PC-9 (cell line): ENCODE data around the gene RDM1. TPM values are rescaled to one million over a fixed set of nuclear protein-coding genes. Genes with fewer than 3 reads are reported as not detected.
A peak's percentile ranks its signal among the peaks of the same experiment; 100 is the strongest.

Experiments used
- BruUV-seq: library from RNA; stranded (reverse); fragments of 400-500 nt; replicated peaks from 2 replicates; lab custom pipeline; 2021; lab: Mats Ljungman, UMichigan
- CTCF ChIA-PET: fragments of 300-600 bp; sonication (Branson Sonifier 250); formaldehyde crosslinking; loops from one replicate; lab custom pipeline; 2022; ENCODE audit warnings: antibody characterized with exemption; lab: Charles Lee
- POLR2A ChIA-PET: fragments of 300-600 bp; sonication (Branson Sonifier 250); formaldehyde crosslinking; loops from one replicate; lab custom pipeline; 2022; ENCODE audit warnings: antibody characterized with exemption; ENCODE audit not compliant: unreplicated experiment; lab: Charles Lee
- DNase-seq, 2 experiments: peaks; one replicate each; pipeline versions ENCODE4 v3.0.0 to v3.0.0-alpha.2; 2015 to 2022; ENCODE audit warnings: mixed read lengths in 1 of 2
- H2AFZ ChIP-seq: fragments of 200-600 bp; sonication (generic); 2 replicates; pipeline ENCODE4 v1.8.1; 2017; ENCODE audit warnings: antibody characterized with exemption
- H3F3A ChIP-seq: fragments of 200-600 bp; sonication (generic); 2 replicates; pipeline ENCODE4 v1.8.1; 2017; ENCODE audit warnings: antibody characterized with exemption, mild to moderate bottlenecking, low read depth; ENCODE audit not compliant: insufficient read depth
- H3K27ac ChIP-seq: fragments of 200-600 bp; sonication (generic); 2 replicates; pipeline ENCODE4 v1.6.1; 2016; ENCODE audit warnings: mixed run types
- H3K27me3 ChIP-seq: fragments of 200-600 bp; sonication (generic); 2 replicates; pipeline ENCODE4 v1.6.1; 2016; ENCODE audit warnings: low read depth, mixed run types; ENCODE audit not compliant: insufficient read depth
- H3K36me3 ChIP-seq: fragments of 200-600 bp; sonication (generic); 2 replicates; pipeline ENCODE4 v1.6.1; 2016; ENCODE audit warnings: low read depth, mixed run types
- H3K4me1 ChIP-seq: fragments of 200-600 bp; sonication (generic); replicated peaks from 2 replicates; pipeline ENCODE4 v1.6.1; 2016; ENCODE audit warnings: mixed run types; ENCODE audit not compliant: insufficient read depth
- H3K4me2 ChIP-seq: fragments of 200-600 bp; sonication (generic); 2 replicates; pipeline ENCODE4 v1.6.1; 2017; ENCODE audit warnings: mixed run types
- H3K4me3 ChIP-seq: fragments of 200-600 bp; sonication (generic); 2 replicates; pipeline ENCODE4 v1.6.1; 2016; ENCODE audit warnings: mixed run types
- H3K79me2 ChIP-seq: fragments of 200-600 bp; sonication (generic); 2 replicates; pipeline ENCODE4 v1.6.1; 2017; ENCODE audit warnings: low read depth, mixed run types
- H3K9me2 ChIP-seq: fragments of 200-600 bp; sonication (generic); 2 replicates; pipeline ENCODE4 v1.8.1; 2017; ENCODE audit warnings: mild to moderate bottlenecking; ENCODE audit not compliant: insufficient read depth
- H3K9me3 ChIP-seq: fragments of 200-600 bp; sonication (generic); 2 replicates; pipeline ENCODE4 v1.8.1; 2016; ENCODE audit warnings: low read depth; ENCODE audit not compliant: insufficient read depth
- H4K20me1 ChIP-seq: fragments of 200-600 bp; sonication (generic); 2 replicates; pipeline ENCODE4 v1.8.1; 2017; ENCODE audit not compliant: insufficient read depth
- EZH2 ChIP-seq: fragments of 200-600 bp; sonication (generic); IDR thresholded peaks from 2 replicates; pipeline ENCODE4 v1.8.0; 2017; ENCODE audit warnings: antibody characterized with exemption, low read depth
- intact Hi-C: fragments of 100-400 bp; cut with micrococcal nuclease; formaldehyde crosslinking; loops from one replicate; pipeline ENCODE4 v1.10.0; 2022; ENCODE audit not compliant: unreplicated experiment
- total RNA-seq: library from RNA; stranded (reverse); gene quantifications from 2 replicates; pipeline ENCODE4 v1.2.3, GENCODE V29; 2021
- TF ChIP-seq, protein P1 (sequence below): fragments of 200-600 bp; sonication (generic); conservative IDR thresholded peaks from 2 replicates; pipeline ENCODE4 v1.6.1; 2017; ENCODE audit warnings: mixed run types, antibody characterized with exemption, mild to moderate bottlenecking, moderate library complexity

The RDM1 gene
- total RNA-seq, 1 experiment from 2014 or later = 14.5 TPM

DNA sequence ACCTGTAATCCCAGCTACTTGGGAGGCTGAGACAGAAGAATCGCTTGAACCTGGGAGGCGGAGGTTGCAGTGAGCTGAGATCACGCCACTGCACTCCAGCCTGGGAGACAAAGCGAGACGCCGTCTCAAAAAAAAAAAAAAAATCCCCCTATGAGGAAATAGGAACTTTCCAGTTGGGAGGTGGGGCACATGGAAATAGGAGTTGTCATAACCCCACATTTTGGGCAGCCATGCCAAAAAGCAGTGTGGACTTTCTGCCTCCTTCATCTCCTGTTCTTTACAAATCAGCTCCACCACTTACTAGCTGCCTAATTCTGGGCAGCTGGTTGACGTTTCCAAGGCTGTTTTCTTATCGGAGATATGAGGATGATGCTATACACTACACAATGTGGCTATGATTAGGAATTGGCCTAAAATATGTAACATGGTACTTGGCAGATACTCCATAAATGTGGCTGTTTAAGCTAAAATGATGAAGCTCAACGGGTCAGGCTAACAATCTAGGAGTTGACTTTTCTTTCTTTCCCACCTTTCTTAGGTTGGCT lies 28.9 kb downstream of the RDM1 start:
- Histone ChIP-seq H3K27me3 (no peaks in the 10 kb centered on the region; the same call in 1 of the 2 replicates), H3K27ac (no peak overlapping the region), H3K4me3 (no peak overlapping the region), H3K4me1 (no peaks in the 10 kb centered on the region), H3K9me2 (no peaks in the 10 kb centered on the region), H3K36me3 (no peaks in the 10 kb centered on the region), H3F3A (no peaks in the 10 kb centered on the region), H3K9me3 (no peaks in the 10 kb centered on the region), H4K20me1 (no peaks in the 10 kb centered on the region), H3K79me2 (no peaks in the 10 kb centered on the region), H3K4me2 (no peak overlapping the region), H2AFZ (no peak overlapping the region)
- no TSS peak for BruUV-seq
- TF ChIP-seq EZH2 = no peak
- TF ChIP-seq, protein P1, sequence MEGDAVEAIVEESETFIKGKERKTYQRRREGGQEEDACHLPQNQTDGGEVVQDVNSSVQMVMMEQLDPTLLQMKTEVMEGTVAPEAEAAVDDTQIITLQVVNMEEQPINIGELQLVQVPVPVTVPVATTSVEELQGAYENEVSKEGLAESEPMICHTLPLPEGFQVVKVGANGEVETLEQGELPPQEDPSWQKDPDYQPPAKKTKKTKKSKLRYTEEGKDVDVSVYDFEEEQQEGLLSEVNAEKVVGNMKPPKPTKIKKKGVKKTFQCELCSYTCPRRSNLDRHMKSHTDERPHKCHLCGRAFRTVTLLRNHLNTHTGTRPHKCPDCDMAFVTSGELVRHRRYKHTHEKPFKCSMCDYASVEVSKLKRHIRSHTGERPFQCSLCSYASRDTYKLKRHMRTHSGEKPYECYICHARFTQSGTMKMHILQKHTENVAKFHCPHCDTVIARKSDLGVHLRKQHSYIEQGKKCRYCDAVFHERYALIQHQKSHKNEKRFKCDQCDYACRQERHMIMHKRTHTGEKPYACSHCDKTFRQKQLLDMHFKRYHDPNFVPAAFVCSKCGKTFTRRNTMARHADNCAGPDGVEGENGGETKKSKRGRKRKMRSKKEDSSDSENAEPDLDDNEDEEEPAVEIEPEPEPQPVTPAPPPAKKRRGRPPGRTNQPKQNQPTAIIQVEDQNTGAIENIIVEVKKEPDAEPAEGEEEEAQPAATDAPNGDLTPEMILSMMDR = no peak
- POLR2A ChIA-PET = interaction anchor here (0.5 to 0.7 kb wide), 2 partner anchors 14 to 29 kb away, joined by 4 to 5 read pairs; no protein-coding TSS in a partner anchor
- intact Hi-C loops = no loop called here
- DNase-seq = no peak
- CTCF ChIA-PET = no interaction called here

DNA sequence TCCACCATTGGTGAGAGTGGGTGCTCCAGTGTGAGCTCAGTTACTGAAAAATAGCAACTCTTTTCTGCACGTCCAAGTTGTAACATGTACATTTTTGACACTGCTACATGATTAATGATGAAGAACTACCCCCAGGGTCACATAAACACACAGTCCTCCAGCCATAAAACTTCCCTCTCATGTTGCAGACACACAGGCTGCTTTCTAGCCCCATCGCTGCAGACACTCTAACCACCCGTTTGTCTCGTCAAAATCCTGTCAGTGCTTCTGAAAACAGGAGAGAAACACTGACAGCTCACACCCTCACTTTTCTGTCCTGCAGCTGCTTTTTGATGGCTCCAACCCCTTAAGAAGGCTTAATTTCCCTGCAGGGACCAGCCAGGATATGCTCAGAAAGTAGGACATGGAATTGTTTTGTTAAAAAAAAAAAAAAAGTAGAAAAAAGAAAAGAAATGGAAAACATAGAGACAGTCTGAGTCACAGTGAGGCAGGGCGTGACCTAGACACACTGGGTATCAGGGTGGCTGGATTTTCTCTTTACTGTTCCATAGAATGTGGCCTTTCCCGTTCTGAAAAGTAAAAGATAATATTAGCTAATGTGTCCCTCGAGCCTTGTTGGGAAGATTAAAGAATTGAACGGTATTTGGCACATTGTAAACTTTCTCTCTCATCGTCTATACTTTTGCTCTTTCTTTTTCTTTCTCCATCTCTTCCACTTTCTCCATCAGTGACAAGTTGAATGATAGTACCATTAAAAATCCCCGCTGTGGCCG lies 29.7 kb downstream of the RDM1 start:
- Histone ChIP-seq H3K79me2 (no peaks in the 10 kb centered on the region), H4K20me1 (no peaks in the 10 kb centered on the region), H3K36me3 (no peaks in the 10 kb centered on the region), H3K27ac (no peak overlapping the region), H2AFZ (no peak overlapping the region), H3K4me3 (no peak overlapping the region), H3K9me3 (no peaks in the 10 kb centered on the region), H3K4me1 (no peaks in the 10 kb centered on the region), H3F3A (no peaks in the 10 kb centered on the region), H3K9me2 (no peaks in the 10 kb centered on the region), H3K27me3 (no peaks in the 10 kb centered on the region; the same call in 1 of the 2 replicates), H3K4me2 (no peak overlapping the region)
- POLR2A ChIA-PET = interaction anchor here (0.7 kb wide), 1 partner anchor 30 kb away, joined by 5 read pairs; no protein-coding TSS in a partner anchor
- TF ChIP-seq, protein P1 = no peak
- no peak for TF ChIP-seq EZH2
- intact Hi-C loops = no loop called here
- BruUV-seq = no TSS peak
- CTCF ChIA-PET = no interaction called here
- peak in 1 of 2 experiments; percentile 29 for DNase-seq

DNA sequence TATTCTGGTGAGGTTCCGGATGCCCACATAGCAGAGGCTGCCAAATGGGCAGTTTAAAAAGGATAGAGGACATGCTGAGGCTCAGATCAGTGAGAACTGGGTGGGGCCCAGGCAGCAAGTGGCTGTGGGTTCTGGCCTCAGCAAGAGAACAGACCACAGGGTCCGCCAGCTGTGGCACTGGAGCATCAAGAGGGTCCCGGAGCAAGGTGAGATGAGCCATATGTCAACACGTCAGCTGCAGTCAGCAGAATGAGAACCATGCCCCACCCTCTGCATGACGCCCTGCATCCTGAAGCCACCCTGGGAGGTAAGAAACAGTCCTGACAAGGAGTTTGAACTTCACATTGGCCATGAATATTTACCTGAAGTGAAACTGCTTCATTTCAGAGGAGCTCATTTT lies 30.3 kb downstream of the RDM1 start:
- DNase-seq = no peak
- Histone ChIP-seq H3K4me3 (no peak overlapping the region), H2AFZ (no peak overlapping the region), H3K4me2 (no peak overlapping the region), H3F3A (no peaks in the 10 kb centered on the region), H3K79me2 (no peaks in the 10 kb centered on the region), H3K4me1 (no peaks in the 10 kb centered on the region), H3K36me3 (no peaks in the 10 kb centered on the region), H3K27ac (no peak overlapping the region), H3K9me2 (no peaks in the 10 kb centered on the region), H3K27me3 (no peaks in the 10 kb centered on the region; the same call in 1 of the 2 replicates), H3K9me3 (no peaks in the 10 kb centered on the region), H4K20me1 (no peaks in the 10 kb centered on the region)
- ChIA-PET CTCF (no interaction called here), POLR2A (no interaction called here)
- intact Hi-C loops = no loop called here
- TF ChIP-seq, protein P1 = no peak
- TF ChIP-seq EZH2 = no peak
- no TSS peak for BruUV-seq
